Right renal pelvis (tissue), 4 donors: ENCODE data around the gene FBXL13. TPM values are rescaled to one million over a fixed set of nuclear protein-coding genes. Genes with fewer than 3 reads are reported as not detected.
"Not testable (repeated sequence)": the region's sequence is repeated elsewhere in the genome, so short reads cannot be mapped to it uniquely, and the experiment has no call there.

Experiments used
- DNase-seq, 4 donors: peaks; one replicate each; pipeline ENCODE4 v3.0.0-alpha.2; 2013; ENCODE audit warnings: low read depth in 4 of 4, low spot score in 3 of 4, missing footprints in 1 of 4
- polyA plus RNA-seq, 4 donors: library from polyadenylated mRNA; unstranded; fragments of 120-200 nt; gene quantifications; one replicate each; pipeline ENCODE4 v1.2.1, GENCODE V29; 2013; ENCODE audit not compliant: insufficient read length in 4 of 4

The FBXL13 gene
- polyA plus RNA-seq, 4 donors = 2.0 to 3.7 (median 2.9) TPM

- no peak for DNase-seq
Measured at GRCh38 chr7:102873470-102874165, 201.0 kb downstream of the FBXL13 start.

DNA sequence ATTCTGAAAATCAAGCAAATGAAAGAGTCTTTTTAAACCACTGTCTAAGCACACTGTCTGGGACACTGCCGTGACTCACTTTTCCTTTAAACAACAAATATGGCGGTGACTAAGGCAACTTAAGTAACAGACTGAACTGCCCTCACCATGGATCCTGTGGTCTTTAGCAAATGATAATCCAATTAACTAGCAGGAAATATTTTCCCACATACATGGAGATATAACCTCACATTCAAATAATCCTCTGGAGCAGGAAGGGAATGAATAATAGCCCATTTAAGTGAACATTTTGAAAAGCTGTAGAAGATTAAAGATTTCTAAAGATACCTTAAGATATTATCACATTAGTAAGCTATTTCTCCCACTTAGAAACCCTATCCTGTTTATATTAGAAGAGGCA, 202.1 kb downstream of the FBXL13 start:
- DNase-seq = no peak

DNA sequence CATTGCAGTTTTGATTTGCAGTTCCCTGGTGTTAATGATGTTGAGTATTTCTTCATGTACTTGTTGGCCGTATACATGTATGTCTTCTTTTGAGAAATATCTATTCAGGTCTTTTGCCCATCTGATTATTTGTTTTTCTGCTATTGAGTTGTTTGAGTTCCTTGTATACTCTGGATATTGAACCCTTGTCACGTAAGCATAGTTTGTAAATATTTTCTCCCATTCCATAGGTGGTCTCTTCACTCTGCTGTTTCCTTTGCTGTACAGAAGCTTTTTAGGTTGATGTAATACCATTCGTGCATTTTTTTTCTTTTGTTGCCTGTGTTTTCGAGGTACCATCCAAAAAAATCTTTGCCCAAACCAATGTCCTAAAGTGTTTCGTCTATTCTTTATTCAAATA, 205.4 kb downstream of the FBXL13 start:
- no peak for DNase-seq

DNA sequence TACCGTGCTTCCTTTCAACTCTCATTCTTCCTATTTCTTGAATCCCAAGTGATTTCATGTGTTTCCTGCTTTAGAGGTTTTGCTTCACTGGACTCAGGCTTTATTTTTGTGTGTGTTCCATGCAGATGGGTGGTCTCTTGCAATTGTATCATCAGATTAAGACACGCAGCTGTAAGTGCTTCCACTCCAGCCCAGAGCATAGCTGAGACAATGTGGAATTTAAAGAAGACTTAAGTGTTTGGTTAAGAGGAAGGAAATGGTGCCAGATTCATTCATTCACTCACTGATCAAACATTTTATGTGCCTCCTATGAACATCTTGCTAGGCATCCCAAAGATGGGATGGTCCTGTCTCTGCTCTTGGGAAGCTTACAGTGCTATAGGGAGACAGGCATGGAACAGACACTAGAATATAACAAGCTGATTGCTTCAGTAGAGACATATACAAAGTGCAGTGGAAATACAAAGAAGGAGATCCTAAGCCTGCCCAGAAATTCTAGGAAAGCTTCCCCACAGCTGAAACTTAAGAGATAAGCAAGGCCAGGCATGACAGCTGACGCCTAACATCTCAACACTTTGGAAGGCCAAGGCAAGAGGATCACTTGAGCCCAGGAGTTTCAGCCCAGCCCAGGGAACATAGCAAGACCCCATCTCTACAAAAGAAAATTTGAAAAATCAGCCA, 207.9 kb downstream of the FBXL13 start:
- DNase-seq = no peak

DNA sequence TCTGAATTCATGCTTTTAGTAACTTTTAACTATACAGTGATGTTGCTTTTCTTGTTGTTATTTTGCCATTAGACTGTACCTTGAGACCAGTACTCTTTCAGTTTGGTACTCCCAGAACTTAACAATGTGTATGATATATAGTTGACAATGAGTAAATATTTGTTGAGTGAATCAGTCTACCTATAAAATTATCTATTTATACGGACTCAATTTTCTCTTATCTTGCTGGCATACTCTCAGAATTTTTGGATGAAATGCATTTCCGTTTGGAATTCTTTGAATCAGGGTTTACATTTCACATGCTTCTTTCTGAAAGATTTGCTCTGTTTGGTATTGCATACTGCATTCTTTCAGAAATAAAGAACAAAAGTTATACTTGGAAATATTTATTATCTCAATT, 209.6 kb downstream of the FBXL13 start:
- no peak for DNase-seq

DNA sequence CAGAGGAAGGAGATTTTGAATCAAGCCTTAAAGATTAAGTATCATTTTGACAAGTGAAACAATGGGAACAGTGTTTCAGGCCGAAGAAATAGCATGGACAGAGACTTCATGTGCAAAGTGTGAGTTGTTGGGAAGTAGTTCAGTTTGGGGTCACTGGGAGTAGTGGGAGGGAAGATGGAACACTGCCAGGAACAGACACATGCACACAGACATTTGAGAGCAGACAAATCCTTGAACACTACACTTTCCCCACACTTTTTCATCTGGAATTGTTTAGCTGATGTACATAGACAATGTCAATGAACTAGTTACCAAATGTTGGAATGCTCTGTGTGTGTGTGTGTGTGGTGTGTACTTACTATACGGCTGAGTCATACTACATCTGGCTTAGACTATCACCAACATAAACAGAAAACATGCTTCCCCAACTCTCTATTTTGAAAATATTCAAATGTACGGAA, 214.2 kb downstream of the FBXL13 start:
- peak; percentile 16 to 40 (median 30) for DNase-seq

- no peak for DNase-seq
Measured at GRCh38 chr7:102859799-102860125, 214.8 kb downstream of the FBXL13 start.

DNA sequence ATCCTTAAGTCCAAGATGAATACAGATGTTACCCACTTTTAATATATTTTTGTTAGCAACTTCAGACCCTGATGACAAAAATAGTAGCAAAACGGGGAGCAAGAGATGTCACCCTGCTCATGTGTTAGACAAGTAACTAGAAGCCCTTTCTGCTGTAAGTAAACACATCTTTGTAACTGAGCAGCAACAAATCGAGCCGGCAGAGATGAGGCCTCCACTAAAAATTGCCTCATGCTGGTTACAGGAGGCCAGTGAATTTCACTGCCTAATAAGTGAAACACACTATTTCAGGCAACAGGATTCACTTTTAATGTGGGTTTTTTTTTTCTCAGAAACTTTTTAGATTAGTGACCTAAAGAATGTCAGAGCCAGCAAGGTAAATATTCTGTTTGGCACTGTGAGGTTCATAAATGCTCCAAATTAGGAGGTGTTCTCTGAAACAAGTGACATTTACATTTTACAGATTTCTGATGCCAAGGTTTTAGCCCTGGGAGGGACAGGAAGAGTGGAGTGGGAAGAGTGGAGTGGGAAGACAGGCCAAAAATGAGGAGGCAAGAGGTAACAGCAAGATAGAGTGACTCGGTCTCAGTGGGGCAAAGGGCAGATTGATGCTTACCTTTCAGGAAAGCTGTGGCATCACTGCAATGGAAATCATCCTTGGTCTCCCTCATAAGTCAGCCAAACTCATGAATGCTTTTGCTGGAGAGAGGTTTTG, 215.4 kb downstream of the FBXL13 start:
- DNase-seq = no peak

DNA sequence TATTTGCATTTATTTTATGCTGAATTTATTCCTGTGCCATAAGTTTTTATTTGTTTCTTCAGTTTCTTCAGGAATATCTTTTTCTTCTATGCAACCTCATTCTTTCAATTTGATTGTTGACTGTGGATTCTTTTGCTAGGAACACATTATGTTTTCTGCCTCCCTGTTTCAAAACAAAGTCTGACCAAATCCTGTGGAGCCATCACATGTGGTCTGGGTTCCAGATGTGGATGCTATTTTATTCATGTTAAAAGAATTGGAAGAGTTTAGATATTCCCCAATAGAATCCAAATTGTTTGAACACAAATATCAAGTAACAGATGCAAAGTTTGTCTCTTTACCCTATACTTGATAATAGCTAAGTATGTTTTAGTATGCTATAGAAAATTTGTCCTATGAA, 218.6 kb downstream of the FBXL13 start:
- no peak for DNase-seq

- DNase-seq = no peak
Measured at GRCh38 chr7:102849538-102849937, 225.1 kb downstream of the FBXL13 start.

DNA sequence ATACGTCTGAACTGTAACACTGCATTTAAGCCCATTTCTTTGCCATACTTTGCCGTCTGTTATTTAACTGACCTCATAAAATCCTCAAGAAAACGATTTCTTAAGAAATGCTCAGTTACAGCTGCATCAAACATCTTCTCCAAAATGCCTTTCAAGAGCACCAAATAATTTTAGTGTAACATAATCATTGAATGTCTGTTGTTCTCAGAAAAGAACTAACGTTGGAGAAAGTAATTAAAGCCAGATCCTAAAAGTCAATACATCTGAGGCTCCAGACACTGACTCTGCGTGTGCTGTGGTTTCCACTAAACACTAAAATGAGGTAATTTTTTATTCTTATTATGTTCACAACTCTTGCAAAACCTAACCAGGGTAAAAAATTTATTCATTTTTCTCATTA, 225.5 kb downstream of the FBXL13 start:
- DNase-seq = no peak

DNA sequence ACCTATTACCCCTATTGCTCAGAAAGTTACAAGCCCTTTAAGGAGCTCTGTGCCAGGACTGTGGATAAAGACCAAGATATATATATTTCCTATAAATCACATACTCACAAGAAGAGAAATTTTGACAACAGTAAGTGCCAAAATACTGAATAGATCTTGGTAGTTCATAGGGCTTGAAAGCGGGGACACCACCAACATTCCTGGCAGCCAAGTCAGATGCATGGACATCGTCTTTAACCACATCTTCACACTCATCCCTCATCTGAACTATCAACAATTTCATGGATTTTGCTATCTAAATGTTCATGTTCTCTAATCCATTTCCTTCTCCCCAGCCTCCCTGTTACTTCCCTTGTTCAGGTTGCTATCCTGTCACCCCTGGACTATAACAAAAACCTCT, 229.2 kb downstream of the FBXL13 start:
- DNase-seq = no peak

GRCh38 chr7:102843850-102844249, 230.7 kb downstream of the FBXL13 start:
- no peak for DNase-seq

- DNase-seq = no peak
Measured at GRCh38 chr7:102842284-102842683, 232.3 kb downstream of the FBXL13 start.

DNA sequence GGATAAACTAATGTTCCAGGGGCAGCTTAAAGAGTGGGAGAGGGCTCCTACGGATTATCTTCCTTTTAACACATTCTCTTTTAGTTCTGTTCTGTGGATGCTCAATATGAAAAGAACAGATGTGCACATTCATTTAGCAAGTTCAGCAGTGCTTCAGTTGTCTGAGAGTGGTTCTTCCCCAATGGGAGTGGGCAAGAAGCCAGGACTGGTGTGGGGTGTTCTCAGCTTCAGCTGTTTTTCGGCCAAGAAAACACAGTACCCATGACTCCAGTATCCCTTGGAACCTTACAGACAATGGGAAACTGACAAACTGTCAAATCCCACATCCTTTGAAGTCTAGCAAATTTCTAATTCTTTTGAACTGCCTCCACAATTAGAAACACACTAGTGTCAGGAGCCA, 233.3 kb downstream of the FBXL13 start:
- no peak for DNase-seq

GRCh38 chr7:102840404-102840803, 234.2 kb downstream of the FBXL13 start:
- no peak for DNase-seq

- DNase-seq = not testable (repeated sequence)
Measured at GRCh38 chr7:102838572-102839101, 236.0 kb downstream of the FBXL13 start.

DNA sequence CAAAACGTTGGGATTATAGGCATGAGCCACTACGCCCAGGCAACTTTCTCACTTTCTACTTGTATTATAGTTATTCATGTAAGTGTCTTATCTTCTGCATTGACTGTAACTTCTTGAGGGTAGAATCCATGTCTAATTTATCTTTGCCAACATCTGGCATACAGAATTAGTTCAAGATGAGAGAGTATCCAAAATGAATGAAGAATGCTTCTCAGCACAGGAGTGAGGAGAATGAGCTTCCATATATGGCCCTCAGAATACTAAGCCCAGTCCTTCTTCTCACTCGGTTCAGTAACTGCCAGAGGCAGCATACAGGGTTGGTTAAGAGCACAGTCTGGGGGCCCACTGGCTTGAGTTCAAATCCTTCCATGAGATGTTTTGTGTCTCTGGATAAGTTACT, 236.8 kb downstream of the FBXL13 start:
- no peak for DNase-seq

DNA sequence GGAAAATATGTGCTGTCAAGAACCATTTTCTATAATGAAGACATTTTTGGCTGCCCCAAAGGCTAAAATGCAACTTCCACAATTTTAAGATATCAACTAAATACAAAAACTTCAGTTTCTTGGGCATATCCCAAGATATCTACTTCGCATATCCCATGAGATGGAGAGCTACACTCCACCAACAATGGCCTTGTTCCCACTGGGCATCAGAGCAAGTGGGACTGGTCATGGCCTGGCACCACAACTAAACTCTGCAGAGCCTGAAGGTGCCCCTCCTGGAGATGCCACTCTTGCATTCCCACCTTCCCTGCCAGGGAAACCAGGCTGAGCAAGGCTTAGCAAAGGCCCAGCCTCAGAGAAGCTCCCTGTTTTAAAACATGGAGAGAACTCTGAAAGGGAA, 237.6 kb downstream of the FBXL13 start:
- DNase-seq = no peak

DNA sequence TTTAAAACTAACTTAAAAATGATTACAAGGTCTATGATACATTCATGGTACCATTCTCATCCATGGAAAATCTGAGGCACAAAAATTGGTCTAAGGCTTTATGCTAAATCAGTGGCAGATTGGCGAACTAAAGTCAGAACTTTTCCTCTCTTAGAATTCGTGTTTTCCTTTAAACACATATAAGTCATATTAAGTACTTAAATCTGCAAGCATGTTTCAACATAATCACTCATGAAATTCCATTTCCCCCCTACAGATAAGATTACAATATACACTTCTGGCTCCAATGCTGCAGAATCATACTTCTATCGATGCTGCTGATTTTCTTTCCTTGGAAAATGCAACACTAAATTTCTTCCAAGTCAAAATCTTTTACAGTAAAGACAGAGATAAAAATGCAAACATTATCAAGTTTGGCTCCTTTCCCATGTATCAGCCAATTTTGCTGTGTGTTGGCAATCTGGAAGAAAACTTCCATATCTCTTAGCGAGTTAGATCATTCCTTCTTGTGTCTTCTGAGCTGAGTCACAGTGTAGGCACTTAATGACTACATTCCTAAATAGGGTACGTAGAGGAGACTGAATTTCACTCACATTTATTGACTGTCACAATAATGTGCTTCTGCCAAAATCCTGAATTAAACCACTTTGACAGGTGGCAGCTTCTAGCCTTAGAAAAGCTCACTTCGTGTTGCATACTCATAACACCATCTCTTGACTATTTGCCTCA, 238.2 kb downstream of the FBXL13 start:
- DNase-seq = no peak

- no peak for DNase-seq
Measured at GRCh38 chr7:102834999-102835398, 239.6 kb downstream of the FBXL13 start.
